HepG2 (cell line): Measurements from ENCODE around the gene WRAP73. TPM values are rescaled to one million over a fixed set of nuclear protein-coding genes. Genes with fewer than 3 reads are reported as not detected.

Experiments
- ATAC-seq: fragments of 200-7000 bp; cut with Tn5 transposase; 3 replicates; pipeline ENCODE4 v1.9.1; 2020; ENCODE audit warnings: mild to moderate bottlenecking, moderate library complexity
- BruUV-seq: library from RNA; stranded (reverse); fragments of 400-500 nt; replicated peaks from 2 replicates; lab custom pipeline; 2021; lab: Mats Ljungman, UMichigan
- CTCF ChIA-PET: fragments of 300-600 bp; formaldehyde crosslinking; extraction: SDS; loops from one replicate; lab custom pipeline; 2021; ENCODE audit warnings: low total read pairs, inconsistent platforms, low intra/inter-chr PET ratio; lab: Yijun Ruan, JAX
- POLR2A ChIA-PET: fragments of 350-600 bp; sonication (Branson Sonifier 250); formaldehyde crosslinking; loops from one replicate; lab custom pipeline; 2020; ENCODE audit warnings: antibody characterized with exemption, inconsistent platforms; lab: Yijun Ruan, JAX
- DNase-seq: peaks from one replicate; pipeline ENCODE4 v3.0.0-alpha.2; 2015; ENCODE audit warnings: low spot score
- FAIRE-seq: peaks from 3 replicates; lab custom pipeline; 2011; peaks lifted over from hg19 to GRCh38; lab: Jason Lieb, UNC
- H2AFZ ChIP-seq: one replicate; pipeline ENCODE4 v1.6.1; 2011; ENCODE audit warnings: low read length, inconsistent platforms
- H3K27ac ChIP-seq: fragments of 300-600 bp; 3 replicates; pipeline ENCODE4 v1.8.0; 2011; ENCODE audit warnings: mixed run types, mild to moderate bottlenecking, mixed read lengths, low read length, inconsistent platforms; ENCODE audit not compliant: insufficient read depth; ENCODE audit errors: extremely low read length
- H3K27me3 ChIP-seq, 2 experiments: fragments of 200-600 bp in 1 of 2; 2 replicates in 1 of 2; 3 replicates in 1 of 2; pipeline versions ENCODE4 v1.6.0 to v1.8.0; 2011; ENCODE audit warnings: low read length in 2 of 2, mild to moderate bottlenecking in 2 of 2, moderate library complexity in 2 of 2, inconsistent platforms in 1 of 2; ENCODE audit not compliant: insufficient read depth in 2 of 2, control insufficient read depth in 1 of 2
- H3K36me3 ChIP-seq, 2 experiments: fragments of 200-600 bp in 1 of 2; replicated peaks in 1 of 2; 2 replicates in 1 of 2; 3 replicates in 1 of 2; pipeline versions ENCODE4 v1.5.1 to v1.8.0; 2011; ENCODE audit warnings: low read length in 2 of 2, inconsistent platforms in 1 of 2; ENCODE audit not compliant: insufficient read depth in 2 of 2, control insufficient read depth in 1 of 2
- H3K4me1 ChIP-seq: 2 replicates; pipeline ENCODE4 v1.5.1; 2012; ENCODE audit warnings: low read length, inconsistent platforms; ENCODE audit not compliant: insufficient read depth
- H3K4me2 ChIP-seq: 2 replicates; pipeline ENCODE4 v1.6.0; 2011; ENCODE audit warnings: low read depth, low read length, inconsistent platforms
- H3K4me3 ChIP-seq, 3 experiments: fragments of 200-600 bp in 1 of 3; sonication (generic), shearing (Covaris generic) in 1 of 3; replicated peaks in 1 of 3; 2 replicates each; pipeline ENCODE4 v1.5.1; 2011 to 2016; ENCODE audit warnings: low read length in 3 of 3, inconsistent platforms in 2 of 3, low read depth in 2 of 3, mild to moderate bottlenecking in 2 of 3, control low read depth in 1 of 3, mixed read lengths in 1 of 3; ENCODE audit not compliant: insufficient read depth in 1 of 3
- H3K79me2 ChIP-seq: one replicate; pipeline ENCODE4 v1.6.1; 2011; ENCODE audit warnings: low read length, inconsistent platforms; ENCODE audit not compliant: insufficient read depth
- H3K9ac ChIP-seq: 2 replicates; pipeline ENCODE4 v1.6.0; 2011; ENCODE audit warnings: mild to moderate bottlenecking, low read depth, low read length, inconsistent platforms; ENCODE audit not compliant: insufficient read depth
- H3K9me3 ChIP-seq: 2 replicates; pipeline ENCODE4 v1.5.1; 2012; ENCODE audit warnings: mild to moderate bottlenecking, low read length
- H4K20me1 ChIP-seq: 2 replicates; pipeline ENCODE4 v1.6.0; 2011; ENCODE audit warnings: inconsistent platforms, mild to moderate bottlenecking, low read length, moderate library complexity; ENCODE audit not compliant: insufficient read depth
- KLF11 ChIP-seq: IDR thresholded peaks from 2 replicates; pipeline ENCODE4 v1.6.1; 2016; ENCODE audit warnings: missing compliant biosample characterization
- SMC3 ChIP-seq: IDR thresholded peaks from 2 replicates; pipeline ENCODE4 v1.6.1; 2011; ENCODE audit warnings: low read length, improper control_type of control experiment
- ZBTB38 ChIP-seq: sonication (generic); formaldehyde crosslinking; IDR thresholded peaks from 2 replicates; pipeline ENCODE4 v1.5.1; 2020; ENCODE audit warnings: mild to moderate bottlenecking, missing genetic modification reagents
- ZNF333 ChIP-seq: sonication (generic); formaldehyde crosslinking; IDR thresholded peaks from 2 replicates; pipeline ENCODE4 v1.4.0; 2020; ENCODE audit warnings: mild to moderate bottlenecking, missing genetic modification reagents, borderline replicate concordance
- WGBS: methylation state at CpG from one replicate; pipeline ENCODE4 v1.1.6; 2017; ENCODE audit warnings: low lambda C conversion rate; 5-methylcytosine and 5-hydroxymethylcytosine counted together
- in situ Hi-C: cut with HindIII; loops from 2 replicates; pipeline ENCODE4 v1.10.0; 2017; ENCODE audit warnings: low pct_unique_long_range_greater_than_20kb; ENCODE audit not compliant: extremely low pct_ligation_motif_present
- intact Hi-C: fragments of 100-400 bp; cut with micrococcal nuclease; formaldehyde crosslinking; loops from one replicate; pipeline ENCODE4 v1.10.0; 2022; ENCODE audit not compliant: unreplicated experiment
- polyA plus RNA-seq, 8 experiments: library from polyadenylated mRNA; depleted of rRNA in 3 of 8; stranded (reverse) in 7 of 8; unstranded in 1 of 8; fragments of >200 nt; fragmentation: Illumina TruSeq in 4 of 8; extraction: Trizol in 4 of 8; gene quantifications; 2 replicates each; pipeline versions ENCODE4 v1.2.1 to v1.2.3, GENCODE V29; 2011 to 2016; ENCODE audit warnings: low read depth in 4 of 8, missing spikeins in 1 of 8, mixed read lengths in 1 of 8; ENCODE audit not compliant: insufficient read depth in 1 of 8
- total RNA-seq, 5 experiments: library from RNA; depleted of rRNA; stranded (reverse); fragments of >200 nt; fragmentation: Illumina TruSeq; extraction: Trizol; gene quantifications; 2 replicates each; pipeline ENCODE4 v1.2.3, GENCODE V29; 2016; ENCODE audit warnings: low read depth in 1 of 5
- TF ChIP-seq, protein P1 (sequence below): sonication (generic); formaldehyde crosslinking; conservative IDR thresholded peaks from 2 replicates; pipeline ENCODE4 v1.8.0; 2022; ENCODE audit warnings: low read depth, missing genetic modification reagents

The WRAP73 gene
- total and polyA plus RNA-seq, 2 of the 13 experiments (the other 11 are each of a cell fraction or from before 2014, with no cell fraction given) = 18.1 to 40.4 TPM

DNA sequence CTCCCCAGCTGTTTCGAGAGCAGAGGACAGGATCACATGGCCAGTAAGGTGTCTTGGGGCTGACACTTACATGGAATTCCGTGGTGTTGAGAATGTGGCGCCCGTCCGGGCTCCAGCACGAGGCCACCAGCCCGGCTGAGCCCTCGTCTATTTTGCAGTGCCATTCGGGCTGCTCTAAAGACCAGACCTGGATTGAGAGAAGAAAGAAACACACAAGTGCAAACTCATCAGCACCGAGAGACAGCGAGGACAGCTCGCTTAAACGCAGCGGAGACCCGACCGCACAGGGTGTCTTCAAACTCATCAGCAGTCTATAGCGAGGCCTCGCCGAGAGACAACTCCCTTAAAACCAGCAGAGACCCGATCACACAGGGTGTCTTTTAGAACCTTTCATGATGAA, 3.3 kb downstream of the WRAP73 start:
- peaks cover 7% of the 10 kb centered on the region for H3K79me2 ChIP-seq
- DNase-seq (no peak), FAIRE-seq (no peak)
- BruUV-seq = no TSS peak
- H3K9me3 ChIP-seq = no peaks in the 10 kb centered on the region
- no peak overlapping the region for H3K4me3 ChIP-seq
- H3K4me1 ChIP-seq = peaks cover 14% of the 10 kb centered on the region
- 97% methylated on average over 20 of the region's 20 CpGs for WGBS
- TF ChIP-seq ZNF333 (CRISPR knock-in tag) = no peak
- TF ChIP-seq, protein P1, sequence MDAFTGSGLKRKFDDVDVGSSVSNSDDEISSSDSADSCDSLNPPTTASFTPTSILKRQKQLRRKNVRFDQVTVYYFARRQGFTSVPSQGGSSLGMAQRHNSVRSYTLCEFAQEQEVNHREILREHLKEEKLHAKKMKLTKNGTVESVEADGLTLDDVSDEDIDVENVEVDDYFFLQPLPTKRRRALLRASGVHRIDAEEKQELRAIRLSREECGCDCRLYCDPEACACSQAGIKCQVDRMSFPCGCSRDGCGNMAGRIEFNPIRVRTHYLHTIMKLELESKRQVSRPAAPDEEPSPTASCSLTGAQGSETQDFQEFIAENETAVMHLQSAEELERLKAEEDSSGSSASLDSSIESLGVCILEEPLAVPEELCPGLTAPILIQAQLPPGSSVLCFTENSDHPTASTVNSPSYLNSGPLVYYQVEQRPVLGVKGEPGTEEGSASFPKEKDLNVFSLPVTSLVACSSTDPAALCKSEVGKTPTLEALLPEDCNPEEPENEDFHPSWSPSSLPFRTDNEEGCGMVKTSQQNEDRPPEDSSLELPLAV (CRISPR knock-in tag) = no peak
- no peak for TF ChIP-seq KLF11
- TF ChIP-seq ZBTB38 = no peak
- TF ChIP-seq, all 625 proteins: peak for 0
- no peaks in the 10 kb centered on the region for H4K20me1 ChIP-seq
- H3K27ac ChIP-seq = no peak overlapping the region
- CTCF ChIA-PET = no interaction called here
- POLR2A ChIA-PET = no interaction called here
- in situ Hi-C loops = no loop called here
- intact Hi-C loops = no loop called here
- H2AFZ ChIP-seq = no peak overlapping the region
- H3K36me3 ChIP-seq = peaks cover 8 to 12% of the 10 kb centered on the region in 2 experiments; a peak in 3 of 5 replicates
- H3K4me2 ChIP-seq = no peak overlapping the region
- no peak overlapping the region for H3K9ac ChIP-seq
- no peak for ATAC-seq
- H3K27me3 ChIP-seq = peaks cover 0 to 5% of the 10 kb centered on the region in 2 experiments; a peak in 1 of 5 replicates

GRCh38 chr1:3645666-3646355, 4.1 kb downstream of the WRAP73 start:
- H3K9ac ChIP-seq = no peak overlapping the region
- no peak overlapping the region for H3K4me3 ChIP-seq
- in situ Hi-C loops = no loop called here
- ChIA-PET CTCF (no interaction called here), POLR2A (no interaction called here)
- WGBS = 98% methylated on average over 27 of the region's 27 CpGs
- H4K20me1 ChIP-seq = no peaks in the 10 kb centered on the region
- FAIRE-seq (no peak), ATAC-seq (no peak), DNase-seq (no peak)
- no peaks in the 10 kb centered on the region for H3K27me3 ChIP-seq
- intact Hi-C loops = no loop called here
- H3K4me2 ChIP-seq = no peak overlapping the region
- no peak for TF ChIP-seq SMC3
- H3K4me1 ChIP-seq = peaks cover 14% of the 10 kb centered on the region
- no peaks in the 10 kb centered on the region for H3K9me3 ChIP-seq
- H3K27ac ChIP-seq = no peak overlapping the region
- peaks cover 7% of the 10 kb centered on the region for H3K79me2 ChIP-seq
- no TSS peak for BruUV-seq
- no peak overlapping the region for H2AFZ ChIP-seq
- peaks cover 8 to 12% of the 10 kb centered on the region in 2 experiments; a peak in 3 of 5 replicates for H3K36me3 ChIP-seq
